HG02763 (cell line): ENCODE measurements around the gene CEP112.
"Not testable (repeated sequence)": the region's sequence is repeated elsewhere in the genome, so short reads cannot be mapped to it uniquely, and the experiment has no call there.

Source experiments
- ATAC-seq: cut with Tn5 transposase; IDR thresholded peaks from one replicate; pipeline ENCODE4 v1.9.1; 2021; ENCODE audit warnings: mild to moderate bottlenecking, moderate library complexity; ENCODE audit not compliant: unreplicated experiment

CEP112 gene

DNA sequence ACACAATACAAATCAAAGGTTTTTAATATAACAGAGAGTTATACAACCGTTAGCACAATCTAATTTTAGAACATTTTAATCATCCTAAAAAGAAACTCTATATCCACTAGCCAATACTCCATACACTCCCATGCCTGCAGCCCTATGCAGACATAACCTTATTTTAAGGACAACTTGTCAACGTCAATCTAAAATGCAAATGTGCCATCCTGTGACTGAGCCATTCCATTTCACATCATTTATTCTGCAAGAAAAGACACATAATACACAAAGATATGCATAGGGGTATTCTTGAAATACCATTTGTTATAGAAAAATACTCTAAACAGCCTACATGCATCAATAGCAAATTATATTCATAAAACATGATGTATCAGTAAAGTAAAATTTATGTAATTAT, 106.7 kb downstream of the CEP112 start:
- ATAC-seq: no peak

DNA sequence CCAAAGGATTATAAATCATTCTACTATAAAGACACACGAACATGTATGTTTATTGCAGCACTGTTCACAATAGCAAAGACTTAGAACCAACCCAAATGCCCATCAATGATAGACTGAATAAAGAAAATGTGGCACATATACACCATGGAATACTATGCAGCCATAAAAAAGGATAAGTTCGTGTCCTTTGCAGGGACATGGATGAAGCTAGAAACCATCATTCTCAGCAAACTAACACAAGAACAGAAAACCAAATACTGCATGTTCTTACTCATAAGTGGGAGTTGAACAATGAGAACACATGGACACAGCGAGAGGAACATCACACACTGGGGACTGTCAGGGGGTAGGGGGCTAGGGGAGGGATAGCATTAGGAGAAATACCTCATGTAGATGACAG, 111.3 kb downstream of the CEP112 start:
- not testable (repeated sequence) for ATAC-seq

DNA sequence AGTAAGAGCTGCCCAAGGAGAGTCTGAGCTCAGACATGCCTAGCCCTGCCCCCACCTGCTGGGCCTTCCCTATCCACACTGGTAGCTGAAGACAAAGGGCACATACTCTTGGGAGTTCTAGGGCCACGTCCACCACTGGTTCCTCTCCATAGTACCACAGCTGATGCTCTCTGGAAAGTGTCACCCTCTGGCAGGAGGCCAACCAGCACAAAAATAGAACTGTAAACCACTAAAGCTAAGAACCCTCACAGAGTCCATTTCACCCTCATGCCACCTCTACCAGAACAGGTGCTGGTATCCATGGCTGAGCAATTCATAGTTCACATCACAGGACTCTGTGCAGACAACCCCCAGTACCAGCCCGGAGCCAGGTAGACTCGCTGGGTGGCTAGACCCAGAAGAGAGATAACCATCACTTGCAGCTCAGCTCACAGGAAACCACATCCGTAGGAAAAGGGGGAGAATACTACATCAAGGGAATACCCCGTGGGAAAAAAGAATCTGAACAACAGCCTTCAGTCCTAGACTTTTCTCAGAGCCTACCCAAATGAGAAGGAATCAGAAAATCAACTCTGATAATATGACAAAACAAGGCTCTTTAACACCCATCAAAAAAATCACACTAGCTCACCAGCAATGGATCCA, 115.3 kb downstream of the CEP112 start:
- ATAC-seq: no peak

DNA sequence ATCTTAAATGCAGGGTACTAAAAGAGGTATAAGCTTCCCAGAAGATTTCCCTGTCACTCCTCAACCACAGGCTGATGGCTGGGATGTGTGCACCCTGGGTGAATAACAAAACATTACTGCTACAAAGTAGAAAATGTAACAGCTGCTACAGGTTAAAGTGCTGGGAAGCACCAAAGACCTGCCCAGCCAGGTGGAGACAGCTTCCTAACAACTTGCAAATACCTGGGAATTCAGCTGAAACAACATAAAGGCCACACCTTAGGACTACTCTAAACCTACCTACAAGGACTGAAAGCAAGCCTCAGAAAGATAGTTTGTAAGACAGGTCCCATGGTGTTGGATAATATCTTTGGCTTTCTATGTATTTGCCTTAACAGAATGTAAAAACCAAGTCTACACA, 118.5 kb downstream of the CEP112 start:
- ATAC-seq: no peak

DNA sequence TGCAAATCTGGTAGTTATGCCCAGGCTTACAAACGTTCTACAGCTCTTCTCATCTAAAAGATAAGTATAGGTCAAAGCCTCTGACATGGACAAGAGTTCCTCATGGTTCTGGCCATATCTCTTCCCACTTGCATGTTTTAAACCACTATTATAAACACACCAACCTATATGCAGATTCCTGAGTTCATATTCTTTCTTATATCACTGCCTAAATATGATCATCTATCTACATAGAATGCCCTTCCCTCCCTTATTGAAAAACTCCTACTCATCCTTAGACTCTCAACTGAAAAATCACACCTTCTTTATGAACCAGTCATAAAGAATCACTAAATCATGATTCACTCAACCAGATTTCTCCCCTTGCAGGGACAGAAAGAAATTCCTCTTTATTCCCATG, 128.2 kb downstream of the CEP112 start:
- ATAC-seq: no peak

DNA sequence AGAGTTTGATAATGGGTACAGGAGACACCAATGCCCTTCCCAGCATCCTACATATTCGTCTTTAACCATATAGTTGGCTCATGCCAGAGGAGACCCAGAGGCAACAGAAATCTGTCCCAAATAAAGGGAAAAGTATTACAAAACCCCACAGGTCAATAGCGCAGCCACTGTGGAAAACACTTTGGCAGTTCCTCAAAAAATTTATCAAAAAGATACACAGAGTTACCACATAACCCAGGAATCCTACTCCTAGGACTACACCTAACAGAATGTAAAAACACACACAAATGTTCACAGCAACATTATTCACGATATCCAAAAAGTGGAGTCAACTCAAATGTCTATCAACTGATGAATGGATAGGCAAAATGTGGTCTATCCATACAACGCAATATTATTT, 135.8 kb downstream of the CEP112 start:
- ATAC-seq: no peak

DNA sequence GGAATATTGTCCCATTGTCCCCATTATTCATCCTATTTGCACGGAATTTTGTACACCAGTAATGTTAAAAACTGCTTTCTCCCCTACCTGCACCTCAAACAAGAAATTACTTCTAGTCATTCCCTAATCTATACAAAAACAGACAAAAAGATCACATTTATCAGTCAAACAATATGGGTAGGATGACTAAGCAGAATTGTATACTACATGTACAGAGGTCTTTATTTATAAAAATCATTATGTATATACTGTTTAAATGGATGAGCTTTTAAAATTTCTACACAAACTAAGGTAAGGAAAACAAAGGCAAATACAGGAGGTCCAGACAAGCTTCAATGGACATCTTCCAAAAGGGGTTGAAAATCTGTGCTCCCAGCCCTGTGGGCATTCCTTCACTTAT, 137.7 kb downstream of the CEP112 start:
- no peak for ATAC-seq

DNA sequence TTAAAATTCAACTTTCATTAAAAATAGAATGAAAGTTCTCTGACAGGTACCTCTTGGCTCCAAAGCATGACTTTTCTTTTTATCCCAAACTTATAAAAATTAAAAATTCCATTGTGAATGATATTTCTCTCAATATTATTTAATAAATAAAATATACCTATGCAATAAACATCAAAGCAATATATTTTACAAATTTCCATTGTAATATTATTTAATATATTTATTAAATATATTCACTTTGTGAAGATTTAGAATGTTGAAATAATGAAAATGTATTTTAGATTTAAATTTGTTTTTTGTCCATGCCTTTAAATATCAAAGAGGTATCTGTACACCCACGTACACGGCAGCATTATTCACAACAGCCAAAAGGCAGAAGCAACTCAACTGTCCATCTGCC, 147.8 kb downstream of the CEP112 start:
- ATAC-seq: no peak

DNA sequence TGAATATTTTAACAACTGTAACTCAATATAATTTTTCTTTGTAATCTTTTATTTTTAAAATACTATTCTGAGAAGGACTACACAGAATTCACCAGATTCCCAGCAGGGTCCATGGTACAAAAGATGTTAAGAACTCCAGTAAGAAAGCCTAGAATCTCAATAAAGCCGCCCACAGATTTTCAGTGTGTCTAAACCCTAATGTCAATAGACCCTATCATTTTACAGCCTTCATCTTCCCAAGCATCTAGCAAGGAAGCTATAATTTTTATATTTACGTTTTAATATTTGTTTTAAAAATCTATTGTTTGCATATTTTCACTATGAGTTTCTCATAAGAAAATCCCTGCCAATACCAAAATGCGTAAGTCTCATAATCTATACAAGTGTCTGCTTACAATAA, 148.5 kb downstream of the CEP112 start:
- no peak for ATAC-seq

DNA sequence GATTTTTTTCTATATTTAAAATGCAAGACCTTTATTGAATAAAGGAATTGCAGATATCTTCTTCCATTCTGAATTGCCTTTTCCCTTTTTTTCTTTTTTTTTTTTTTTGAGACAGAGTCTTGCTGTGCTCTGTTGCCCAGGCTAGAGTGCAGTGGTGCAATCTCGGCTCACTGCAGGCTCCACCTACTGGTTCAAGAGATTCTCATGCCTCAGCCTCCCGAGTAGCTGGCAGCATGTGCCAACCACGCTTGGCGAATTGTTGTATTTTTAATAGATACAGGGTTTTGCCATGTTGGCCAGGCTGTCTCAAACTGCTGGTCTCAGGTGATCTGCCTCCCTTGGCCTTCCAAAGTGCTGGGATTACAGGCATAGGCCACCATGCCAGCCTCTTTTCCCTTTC, 151.5 kb downstream of the CEP112 start:
- ATAC-seq: no peak

DNA sequence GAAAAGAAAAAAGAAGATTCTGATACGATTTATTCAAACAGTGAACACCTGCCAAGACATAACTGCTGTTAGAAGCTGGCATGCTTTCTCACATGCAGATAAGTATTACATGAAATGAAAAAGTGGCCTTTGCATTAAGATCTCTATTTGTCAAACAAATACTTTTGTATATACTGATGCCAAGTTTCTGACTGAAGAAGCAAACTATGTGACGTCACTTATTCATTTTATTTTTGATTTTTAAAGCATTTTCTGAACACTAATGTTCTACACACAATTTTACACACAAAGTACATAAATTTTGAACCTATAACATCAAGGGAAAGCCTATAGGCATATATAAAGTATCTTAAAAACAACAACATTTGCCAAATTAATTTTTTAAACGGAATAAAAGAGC, 153.8 kb downstream of the CEP112 start:
- ATAC-seq: no peak

DNA sequence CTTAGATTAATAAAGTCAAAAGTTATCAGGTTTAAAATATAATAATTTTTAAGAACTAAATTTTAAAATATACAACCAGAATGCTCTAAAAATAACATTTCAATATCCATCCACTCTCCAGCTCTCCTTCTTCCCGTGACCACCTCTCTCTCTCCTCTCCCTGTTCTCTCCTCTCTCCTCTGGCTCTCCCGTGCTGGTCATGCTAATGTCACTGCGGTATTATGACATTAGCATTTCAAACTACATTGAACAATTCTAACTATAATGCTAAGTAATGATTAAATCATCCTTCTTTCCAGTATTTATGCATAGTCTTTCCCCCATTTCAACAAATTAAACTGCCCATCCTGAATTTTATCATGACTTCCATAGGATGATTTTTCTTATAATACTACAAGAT, 154.7 kb downstream of the CEP112 start:
- ATAC-seq: no peak

DNA sequence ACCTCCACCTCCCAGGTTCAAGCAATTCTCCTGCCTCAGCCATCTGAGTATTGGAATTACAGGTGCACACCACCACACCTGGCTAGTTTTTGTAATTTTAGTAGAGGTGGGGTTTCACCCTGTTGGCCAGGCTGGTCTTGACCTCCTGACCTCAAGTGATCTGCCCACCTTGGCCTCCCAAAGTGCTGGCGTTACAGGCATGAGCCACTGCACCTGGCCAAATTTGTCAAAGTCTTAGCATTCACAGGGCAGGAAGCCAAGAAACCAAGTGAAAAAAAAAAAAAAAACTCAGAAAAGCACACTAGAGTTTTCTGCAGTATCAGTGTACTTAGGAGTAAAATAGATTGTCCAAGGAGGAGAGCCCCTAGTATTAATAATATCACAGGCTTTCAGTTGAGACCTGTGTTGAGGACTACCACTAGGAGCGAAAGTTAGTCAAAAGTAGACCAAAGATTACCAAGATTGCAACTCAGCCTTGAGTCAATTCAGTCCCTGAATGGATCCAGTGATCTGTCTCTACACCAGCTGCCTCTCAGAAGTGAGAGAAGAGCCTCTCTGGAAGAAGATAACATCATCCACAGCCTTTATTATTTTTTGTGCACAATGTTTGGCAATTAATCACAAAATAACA, 159.7 kb downstream of the CEP112 start:
- ATAC-seq: no peak

DNA sequence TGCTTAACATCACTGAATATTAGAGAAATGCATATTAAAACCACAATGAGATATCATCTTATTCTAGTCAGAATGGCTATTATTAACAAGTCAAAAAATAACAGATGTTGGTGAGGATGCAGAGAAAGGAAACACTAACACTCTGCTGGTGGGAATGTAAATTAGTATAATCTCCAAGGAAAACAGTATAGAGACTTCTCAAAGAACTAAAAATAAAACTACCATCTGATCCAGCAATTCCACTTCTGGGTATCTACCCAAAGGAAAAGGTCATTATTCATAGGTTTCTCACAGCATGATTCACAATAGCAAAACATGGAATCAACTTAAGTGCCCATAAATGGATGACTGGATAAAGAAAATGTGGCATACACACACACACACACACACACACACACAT, 166.4 kb downstream of the CEP112 start:
- ATAC-seq: no peak

DNA sequence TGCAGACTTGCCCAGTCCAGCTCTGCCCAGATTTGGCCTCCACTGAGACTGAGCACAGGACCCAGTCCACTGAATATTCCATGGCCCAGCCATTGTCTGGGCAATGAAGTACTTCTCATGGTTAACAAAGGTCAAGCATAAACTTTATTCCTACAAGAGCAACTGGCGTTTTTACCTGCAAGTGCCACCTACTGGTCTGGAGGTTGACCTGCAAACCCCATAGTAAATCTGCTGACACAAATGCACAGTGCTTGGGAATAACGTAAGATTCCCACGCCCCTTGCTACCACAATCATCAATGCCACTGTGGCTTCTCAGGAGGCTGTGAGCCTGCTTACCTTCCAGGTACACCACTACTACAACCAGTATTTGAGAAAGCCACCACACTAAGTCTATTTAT, 170.2 kb downstream of the CEP112 start:
- no peak for ATAC-seq

DNA sequence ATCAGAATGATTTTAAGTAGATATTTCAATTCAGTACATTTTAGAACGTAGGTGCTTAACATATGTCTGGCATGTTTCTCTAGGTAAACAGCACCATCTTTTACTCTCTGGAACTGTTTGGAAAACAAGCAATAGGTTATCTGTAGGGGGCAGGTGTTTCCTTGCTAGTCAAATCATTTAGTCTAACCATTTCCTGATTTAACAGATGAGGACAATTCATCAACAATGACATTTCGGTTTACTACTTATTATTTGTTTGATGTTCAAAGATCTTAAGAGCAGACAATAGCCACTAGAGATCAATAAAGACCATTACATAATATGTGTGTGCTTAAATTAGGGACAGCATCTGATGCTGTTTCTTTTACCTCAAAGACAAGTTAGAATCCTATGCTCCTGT, 173.1 kb downstream of the CEP112 start:
- ATAC-seq: no peak

DNA sequence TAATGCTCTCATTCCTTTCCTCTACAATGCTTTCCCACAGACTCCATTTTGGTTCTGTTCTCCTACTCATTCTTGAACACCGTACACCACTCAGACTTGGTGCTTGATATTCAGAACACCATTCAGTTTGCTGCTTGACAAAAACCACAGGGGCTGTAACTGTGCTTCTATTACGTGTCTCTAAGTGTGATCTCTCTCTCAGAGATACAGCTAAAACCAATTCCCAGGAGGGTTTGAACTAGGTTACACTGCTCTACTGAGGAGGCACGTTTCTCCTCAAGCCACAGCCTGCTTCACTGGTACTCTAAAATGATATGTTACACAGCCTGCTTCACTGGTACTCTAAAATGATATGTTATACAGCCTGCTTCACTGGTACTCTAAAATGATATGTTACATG, 175.7 kb downstream of the CEP112 start:
- no peak for ATAC-seq

DNA sequence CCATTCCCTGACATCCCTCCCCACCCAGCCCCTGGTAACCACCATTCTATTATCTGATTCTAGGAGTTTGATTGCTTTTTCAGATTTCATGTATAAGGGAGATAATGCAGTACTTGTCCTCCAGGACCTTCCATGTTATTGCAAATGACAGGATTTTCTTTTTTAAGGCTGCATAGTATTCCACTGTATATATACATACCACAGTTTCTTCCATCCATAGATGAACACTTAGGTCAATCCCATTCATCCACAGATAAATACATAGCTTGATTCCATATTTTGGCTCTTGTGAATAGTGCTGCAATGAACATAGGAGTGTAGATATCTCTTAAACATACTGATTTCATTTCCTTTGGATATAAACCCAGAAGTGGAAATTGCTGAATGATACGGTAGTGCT, 183.3 kb downstream of the CEP112 start:
- no peak for ATAC-seq

DNA sequence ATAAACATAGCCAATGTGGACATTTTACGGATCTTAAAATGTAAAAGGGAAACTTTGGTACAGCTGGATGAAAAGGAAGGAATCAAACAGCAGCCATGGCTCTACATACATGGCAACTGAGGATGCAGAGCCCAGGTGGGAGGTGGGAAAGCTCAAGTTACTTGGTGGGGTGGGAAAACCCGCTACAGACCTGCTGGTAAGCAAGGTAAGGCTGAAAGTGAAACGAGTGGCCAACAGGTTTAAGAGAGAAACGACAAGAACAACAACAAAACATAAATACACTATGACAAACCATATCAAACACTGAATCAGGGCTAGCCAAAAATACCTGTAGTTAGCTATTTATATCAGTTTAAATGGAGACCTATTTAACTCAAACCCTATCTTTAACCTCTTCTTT, 185.3 kb downstream of the CEP112 start:
- ATAC-seq: no peak

DNA sequence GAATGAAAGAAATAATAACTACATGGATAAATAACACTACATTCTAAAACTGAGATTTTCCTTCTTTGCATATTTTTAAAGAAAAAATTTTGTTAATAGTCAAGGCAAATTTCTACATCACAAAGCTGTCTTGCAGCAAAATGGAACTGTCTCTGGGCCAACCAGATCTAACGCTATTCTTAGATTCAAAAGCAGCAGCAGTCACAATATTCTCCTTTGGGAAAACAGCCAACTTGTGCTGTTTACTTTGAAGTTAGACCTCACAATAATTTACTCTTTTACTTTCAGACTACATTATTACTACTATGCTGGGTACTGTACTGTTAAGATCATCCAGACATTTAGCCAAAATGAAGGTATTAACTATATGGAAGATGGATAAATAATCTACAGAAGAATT, 189.1 kb downstream of the CEP112 start:
- no peak for ATAC-seq

DNA sequence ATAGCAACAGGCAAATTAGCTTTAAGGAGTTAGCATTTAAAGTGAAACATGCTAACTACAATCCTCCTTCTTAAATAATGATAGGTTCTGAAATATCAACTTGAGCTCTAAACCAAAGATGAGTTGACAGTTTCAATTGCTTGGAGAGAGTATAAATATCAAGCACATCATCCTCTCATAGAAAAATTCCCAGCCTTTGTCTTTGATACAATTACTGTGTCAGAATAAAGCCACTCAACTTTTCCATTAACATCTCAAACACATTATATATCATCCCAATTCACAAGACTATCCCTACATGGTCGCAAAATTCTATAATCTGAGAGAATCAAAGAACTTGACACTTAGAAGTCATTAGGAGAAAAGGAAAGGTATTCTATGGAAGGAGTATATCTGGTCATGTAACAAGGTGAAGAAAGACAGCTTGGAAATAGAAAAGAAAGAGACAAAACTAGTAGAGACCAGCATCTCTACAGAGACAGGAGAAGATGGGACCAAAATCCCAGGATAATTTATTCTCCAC, 189.8 kb downstream of the CEP112 start:
- no peak for ATAC-seq

DNA sequence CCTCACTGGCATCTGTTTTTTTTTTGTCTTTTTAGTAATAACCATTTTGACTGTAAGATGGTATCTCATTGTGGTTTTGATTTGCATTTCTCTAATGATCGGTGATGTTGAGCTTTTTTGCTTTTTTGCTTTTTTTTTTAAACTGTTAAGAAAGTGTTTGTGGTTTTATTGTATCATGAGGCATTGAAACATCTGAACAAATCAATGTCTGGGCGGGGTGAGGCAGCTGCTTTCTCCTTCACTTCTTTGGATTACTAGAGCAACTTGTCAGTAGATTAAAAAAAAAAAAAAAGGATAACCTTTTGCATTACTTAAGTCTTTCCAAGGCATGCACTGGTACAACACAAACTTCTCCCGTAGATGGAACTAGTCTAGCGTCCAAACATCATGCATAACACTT, 191.7 kb downstream of the CEP112 start:
- no peak for ATAC-seq

DNA sequence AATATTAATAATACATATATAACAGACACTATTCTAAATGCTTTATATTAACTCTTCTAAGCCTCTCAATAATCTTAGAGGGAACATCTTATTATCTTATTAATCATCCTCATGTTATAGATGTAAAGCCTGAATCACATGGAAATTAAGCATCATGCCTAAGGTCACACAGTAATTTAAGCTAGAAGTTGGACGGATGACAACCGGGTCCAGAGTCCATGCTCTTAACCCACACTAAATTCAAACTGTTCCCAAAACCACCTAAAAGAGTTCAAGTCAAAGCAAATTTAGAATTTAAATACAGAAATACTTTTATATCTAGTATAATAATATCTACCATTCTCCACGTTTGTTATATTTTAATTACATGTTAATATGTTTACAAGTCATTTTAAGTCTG, 193.3 kb downstream of the CEP112 start:
- no peak for ATAC-seq
